Measurements from ENCODE around the gene DIPK1A.

DNA sequence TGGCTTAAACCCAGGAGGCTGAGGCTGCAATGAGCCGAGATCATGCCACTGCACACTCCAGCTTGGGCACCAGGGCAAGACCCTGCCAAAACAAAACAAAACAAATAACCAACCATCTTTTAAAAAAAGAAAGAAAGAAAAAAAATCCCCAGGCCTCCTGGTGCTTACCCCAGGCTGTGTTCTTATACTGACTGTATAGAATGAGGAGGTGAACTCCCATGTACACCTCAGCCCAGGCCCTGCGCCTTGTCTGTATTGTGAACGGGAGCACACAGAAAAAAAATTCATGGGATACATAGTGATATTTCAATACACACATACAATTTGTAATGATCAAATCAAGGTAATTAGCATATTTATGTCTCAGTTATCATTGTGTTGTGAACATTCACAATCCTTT, 115.4 kb downstream of the DIPK1A start:
- TF ChIP-seq, protein P1, sequence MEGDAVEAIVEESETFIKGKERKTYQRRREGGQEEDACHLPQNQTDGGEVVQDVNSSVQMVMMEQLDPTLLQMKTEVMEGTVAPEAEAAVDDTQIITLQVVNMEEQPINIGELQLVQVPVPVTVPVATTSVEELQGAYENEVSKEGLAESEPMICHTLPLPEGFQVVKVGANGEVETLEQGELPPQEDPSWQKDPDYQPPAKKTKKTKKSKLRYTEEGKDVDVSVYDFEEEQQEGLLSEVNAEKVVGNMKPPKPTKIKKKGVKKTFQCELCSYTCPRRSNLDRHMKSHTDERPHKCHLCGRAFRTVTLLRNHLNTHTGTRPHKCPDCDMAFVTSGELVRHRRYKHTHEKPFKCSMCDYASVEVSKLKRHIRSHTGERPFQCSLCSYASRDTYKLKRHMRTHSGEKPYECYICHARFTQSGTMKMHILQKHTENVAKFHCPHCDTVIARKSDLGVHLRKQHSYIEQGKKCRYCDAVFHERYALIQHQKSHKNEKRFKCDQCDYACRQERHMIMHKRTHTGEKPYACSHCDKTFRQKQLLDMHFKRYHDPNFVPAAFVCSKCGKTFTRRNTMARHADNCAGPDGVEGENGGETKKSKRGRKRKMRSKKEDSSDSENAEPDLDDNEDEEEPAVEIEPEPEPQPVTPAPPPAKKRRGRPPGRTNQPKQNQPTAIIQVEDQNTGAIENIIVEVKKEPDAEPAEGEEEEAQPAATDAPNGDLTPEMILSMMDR (IDR thresholded peaks at IDR 0.05) = no peak
- no peak for TF ChIP-seq TCF7L2 (IDR thresholded peaks at IDR 0.05; ENCODE audit: low read depth, low read length)
- TF ChIP-seq POLR2AphosphoS5 (IDR thresholded peaks at IDR 0.05; ENCODE audit: low read depth, low read length) = no peak
- TF ChIP-seq SIN3A (IDR thresholded peaks at IDR 0.05; ENCODE audit: borderline replicate concordance, insufficient read depth, low read depth, low read length) = no peak
- TF ChIP-seq, protein P2, sequence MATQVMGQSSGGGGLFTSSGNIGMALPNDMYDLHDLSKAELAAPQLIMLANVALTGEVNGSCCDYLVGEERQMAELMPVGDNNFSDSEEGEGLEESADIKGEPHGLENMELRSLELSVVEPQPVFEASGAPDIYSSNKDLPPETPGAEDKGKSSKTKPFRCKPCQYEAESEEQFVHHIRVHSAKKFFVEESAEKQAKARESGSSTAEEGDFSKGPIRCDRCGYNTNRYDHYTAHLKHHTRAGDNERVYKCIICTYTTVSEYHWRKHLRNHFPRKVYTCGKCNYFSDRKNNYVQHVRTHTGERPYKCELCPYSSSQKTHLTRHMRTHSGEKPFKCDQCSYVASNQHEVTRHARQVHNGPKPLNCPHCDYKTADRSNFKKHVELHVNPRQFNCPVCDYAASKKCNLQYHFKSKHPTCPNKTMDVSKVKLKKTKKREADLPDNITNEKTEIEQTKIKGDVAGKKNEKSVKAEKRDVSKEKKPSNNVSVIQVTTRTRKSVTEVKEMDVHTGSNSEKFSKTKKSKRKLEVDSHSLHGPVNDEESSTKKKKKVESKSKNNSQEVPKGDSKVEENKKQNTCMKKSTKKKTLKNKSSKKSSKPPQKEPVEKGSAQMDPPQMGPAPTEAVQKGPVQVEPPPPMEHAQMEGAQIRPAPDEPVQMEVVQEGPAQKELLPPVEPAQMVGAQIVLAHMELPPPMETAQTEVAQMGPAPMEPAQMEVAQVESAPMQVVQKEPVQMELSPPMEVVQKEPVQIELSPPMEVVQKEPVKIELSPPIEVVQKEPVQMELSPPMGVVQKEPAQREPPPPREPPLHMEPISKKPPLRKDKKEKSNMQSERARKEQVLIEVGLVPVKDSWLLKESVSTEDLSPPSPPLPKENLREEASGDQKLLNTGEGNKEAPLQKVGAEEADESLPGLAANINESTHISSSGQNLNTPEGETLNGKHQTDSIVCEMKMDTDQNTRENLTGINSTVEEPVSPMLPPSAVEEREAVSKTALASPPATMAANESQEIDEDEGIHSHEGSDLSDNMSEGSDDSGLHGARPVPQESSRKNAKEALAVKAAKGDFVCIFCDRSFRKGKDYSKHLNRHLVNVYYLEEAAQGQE (IDR thresholded peaks at IDR 0.05; ENCODE audit: insufficient read depth in 1 of 2, low read depth in 2 of 2, low read length in 1 of 2) = no peak

All from Panc1 (cell line).